HG03558 (cell line): Measurements from ENCODE around the gene KRT6C.
"Not testable (repeated sequence)": the region's sequence is repeated elsewhere in the genome, so short reads cannot be mapped to it uniquely, and the experiment has no call there.

ENCODE experiments used
- ATAC-seq: cut with Tn5 transposase; IDR thresholded peaks from one replicate; pipeline ENCODE4 v1.9.1; 2021; ENCODE audit warnings: moderate number of reproducible peaks; ENCODE audit not compliant: unreplicated experiment; ENCODE audit errors: extremely low read depth

KRT6C gene

DNA sequence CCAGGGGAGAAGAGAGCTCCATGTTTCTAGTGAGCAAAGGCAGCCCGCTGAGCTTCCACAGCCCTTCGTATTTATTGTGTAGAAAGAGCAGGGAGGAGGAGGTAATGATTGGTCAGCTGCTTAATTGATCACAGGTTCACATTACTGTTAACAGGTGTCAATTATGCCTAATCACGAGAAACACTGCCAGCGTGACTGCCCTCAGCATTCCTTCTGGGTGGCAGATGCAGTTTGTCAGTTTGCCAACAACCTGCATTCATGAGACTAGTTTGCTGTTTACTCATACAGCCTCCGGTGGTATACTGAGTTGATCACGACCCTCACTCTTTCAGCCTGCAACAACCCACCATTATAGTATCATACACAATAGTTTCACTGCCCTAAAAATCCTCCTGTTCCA is 27.0 kb upstream of the KRT6C start:
- not testable (repeated sequence) for ATAC-seq

DNA sequence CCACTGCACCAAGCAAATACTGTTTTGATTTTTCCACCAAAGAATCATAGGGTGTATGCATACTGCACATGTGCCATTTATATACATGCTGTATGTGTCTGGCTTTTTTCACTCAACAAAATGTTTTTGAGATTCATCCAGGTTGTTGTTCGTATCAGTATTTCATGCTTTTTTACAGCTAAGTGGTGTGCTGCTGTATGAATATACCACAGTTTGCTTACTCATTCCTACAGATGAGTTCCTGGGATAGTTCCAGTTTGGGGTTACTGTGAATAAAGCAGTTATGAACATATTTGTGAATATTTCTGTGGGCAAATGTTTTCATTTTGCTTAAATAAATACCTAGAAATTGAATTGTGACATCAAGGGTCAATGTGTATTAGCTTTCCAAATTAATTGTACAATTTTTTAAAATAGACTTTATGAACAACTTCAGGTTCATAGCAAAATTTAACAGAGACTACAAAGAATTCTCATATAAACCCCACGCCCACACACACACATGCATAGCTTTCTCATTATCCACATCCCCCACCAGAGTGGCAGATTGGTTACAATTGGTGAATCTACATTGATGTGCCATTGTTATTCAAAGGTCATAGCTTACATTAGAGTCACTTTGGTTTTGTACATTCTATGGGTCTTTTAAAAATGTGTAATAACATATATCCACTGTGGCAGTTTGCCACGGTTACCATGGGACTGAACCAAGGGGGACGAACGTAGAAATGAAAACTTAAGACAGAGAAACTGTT is 26.4 kb upstream of the KRT6C start:
- ATAC-seq, result no peak

DNA sequence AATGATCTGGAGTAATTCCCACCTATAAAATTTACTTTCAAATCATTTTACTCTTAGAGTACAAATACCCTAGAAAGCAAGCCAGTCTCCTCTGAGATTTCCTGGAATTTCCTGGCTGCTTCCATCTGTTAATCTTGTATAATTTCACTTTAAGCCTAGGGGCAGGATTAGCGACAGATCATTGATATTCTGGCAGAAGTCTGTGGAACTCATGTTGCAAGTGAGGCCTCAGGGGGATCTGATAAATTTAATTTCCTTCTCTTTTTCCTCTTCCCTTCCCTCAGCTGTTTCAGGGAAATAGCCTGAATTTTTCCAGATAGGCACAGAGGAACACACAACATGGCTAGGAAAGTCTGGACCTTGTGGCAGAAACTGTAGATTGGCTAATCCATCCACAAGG is 25.3 kb upstream of the KRT6C start:
- ATAC-seq, result no peak

DNA sequence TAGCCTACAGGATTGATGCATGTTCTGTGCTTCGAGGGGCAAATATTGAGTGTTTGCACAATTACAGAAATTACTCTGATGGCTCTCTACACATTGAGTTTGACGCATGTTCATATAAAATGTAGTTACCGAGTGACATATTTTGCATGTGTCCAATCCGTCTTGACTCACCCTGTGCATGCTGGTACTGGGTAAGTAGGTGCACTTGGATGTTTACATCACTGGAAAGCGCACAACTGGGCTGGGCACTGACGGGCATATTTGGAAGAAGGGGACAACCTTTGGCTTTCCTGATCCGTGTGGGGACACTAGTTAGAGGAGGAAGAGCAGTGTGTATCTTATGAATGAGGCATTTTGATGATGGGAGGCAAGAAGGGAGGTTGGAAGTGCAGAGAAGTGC is 24.4 kb upstream of the KRT6C start:
- no peak for ATAC-seq

DNA sequence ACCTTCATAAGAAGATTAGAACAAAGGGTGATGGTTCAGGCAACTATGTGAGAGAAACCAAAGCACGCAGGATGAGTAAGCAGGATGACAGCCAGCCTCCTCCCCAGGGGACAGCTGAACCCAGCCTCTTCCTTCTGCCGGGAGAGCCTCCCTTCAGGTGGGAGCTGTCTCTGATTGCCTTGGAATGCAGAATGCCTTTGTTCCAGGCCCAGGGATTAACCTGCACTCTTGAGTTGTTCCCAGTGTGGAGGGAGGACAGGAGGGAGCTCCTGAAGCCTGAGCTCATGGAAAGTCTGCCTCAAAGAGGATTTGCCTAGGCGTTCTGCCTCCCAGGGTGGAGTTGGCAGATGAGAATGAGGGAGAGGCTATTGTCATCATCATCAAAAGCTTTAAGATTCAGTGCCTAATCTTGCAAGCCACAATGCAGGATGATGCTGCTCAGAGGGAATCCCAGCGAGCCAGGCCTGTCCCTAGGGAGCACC is 23.0 kb upstream of the KRT6C start:
- ATAC-seq, result no peak

DNA sequence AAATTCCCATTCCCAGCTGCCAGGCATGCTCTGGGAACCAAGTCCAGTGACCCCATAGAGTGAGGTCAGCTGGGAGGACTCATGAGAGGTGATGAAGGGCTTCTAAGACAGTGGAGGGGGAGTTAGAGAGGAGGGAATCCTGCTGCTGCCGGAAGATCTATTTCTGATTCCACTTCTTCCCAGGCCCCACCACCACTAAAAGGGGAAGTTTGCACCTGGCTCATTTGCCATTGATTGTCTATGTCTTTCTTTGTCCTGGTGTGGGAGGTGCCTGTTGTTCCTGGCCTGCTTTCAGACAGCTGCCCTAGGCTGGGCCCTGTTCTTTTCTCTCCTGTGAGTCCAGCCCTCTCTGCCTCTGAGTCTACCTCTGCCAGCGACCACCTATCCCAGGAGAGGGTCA is 22.4 kb upstream of the KRT6C start:
- no peak for ATAC-seq

DNA sequence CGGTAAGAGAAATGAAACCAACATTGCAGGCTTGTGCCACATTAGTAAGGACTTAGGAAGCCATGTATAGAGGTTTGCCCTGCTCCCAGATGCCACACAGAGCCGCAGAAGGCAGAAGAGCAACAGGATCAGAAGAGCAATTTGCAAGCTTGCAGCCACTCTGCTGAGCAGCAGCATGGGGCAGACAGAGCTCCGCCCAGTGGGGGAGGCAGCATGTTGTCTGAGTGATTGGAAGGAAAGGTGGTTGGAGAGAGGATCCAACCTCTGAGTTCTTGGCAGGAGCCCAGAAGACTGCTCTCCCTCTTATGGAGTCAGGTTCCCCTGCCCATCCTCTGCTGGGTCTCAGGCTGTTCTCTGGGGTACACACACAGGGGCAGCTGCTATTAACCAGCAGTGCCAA is 21.8 kb upstream of the KRT6C start:
- ATAC-seq, result no peak

DNA sequence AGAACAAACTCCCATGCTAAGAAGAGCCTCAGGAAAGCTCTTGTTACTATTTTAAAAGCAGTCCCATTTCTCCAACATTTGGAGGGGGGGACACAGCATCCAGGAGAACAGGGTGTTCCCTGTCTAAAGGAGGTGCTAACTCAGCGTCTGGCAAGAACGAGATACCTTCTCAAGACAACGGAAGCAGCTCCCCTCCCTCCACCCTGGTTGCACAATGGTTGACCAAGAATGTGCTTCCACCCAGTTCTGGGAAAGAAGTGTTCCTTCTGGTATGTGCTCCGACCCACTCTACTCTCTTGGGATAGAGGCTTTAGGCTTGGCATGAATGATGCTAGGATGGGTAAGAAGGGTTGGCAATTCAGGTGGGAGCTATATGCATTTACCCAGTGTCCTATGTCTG is 20.9 kb upstream of the KRT6C start:
- ATAC-seq, result no peak

DNA sequence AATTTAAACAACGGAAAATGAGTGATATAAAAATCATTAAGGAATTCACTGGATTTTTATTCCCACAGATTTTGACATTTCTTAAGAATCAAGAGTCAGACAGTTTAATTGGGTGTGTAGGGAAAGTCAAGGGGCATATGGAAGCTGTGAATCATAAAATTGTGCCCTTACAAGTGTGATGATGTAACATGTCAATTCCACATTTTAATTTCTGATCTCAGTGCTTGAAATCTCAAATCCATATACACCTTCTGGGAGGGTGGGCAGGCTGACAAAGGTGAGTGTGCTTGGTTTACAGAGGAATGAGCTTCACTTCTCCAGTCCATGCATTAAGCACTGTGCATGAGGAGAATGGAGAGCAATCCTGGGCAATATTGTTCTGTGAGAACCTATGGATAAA is 20.5 kb upstream of the KRT6C start:
- no peak for ATAC-seq

DNA sequence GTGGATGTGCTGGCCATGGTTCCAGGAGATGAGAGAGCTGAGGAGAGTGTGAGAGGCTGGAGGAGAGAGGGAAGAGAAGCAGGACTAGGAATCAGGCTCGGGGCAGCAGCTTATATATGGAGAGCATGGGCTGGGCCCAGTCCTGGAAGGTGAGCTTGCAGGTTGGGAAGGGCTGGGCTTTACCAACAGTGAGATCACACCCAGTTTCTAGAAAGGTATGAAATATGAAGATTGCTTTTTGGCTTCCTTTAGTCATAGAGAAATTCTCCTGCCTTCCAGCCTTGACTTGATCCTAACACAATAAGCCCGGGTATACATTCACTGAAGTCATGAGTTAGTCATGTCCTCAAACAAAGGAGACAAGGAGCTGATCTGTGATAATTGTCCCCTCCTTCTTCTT is 19.6 kb upstream of the KRT6C start, which contains the start of gene KRT6A:
Gene KRT6A (minus strand): TSS at position 86 of the 400 bp plus-strand sequence. CDS start 69 bp downstream, at position 17.
- no peak for ATAC-seq

DNA sequence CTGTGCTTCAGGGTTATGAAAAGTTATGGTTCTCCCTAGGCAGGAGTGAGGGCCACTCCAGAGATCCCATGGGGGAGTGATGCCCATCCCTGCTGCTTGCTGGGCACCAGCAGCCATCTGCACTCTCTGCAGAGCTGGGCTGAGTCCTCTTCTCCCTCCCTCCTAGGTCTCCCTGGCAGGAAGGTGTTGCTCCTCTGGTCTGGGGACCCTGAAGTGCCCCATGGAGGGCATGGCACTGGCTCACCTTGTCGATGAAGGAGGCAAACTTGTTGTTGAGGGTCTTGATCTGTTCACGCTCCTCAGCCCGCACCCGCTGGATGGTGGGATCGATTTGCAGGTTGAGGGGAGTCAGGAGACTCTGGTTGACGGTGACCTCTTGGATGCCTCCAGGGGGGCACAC is 18.8 kb upstream of the KRT6C start:
- ATAC-seq, result not testable (repeated sequence)

DNA sequence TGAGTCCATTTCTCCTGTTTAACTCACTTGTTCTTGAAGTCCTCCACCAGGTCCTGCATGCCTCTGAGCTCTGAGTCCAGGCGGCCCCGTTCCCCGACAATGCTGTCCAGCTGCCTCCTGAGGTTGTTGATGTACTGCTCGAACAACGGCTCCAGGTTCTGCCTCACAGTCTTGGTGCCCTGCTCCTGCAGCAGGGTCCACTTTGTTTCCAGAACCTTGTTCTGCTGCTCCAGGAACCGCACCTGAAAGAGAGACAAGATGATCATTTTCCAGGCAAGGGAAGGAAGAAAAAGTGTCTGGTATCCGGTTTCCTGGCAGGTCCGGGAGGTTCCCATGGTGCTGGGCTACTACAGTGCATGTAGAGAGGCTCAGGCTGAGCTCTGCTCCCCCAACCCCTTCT is 17.9 kb upstream of the KRT6C start:
- ATAC-seq, result not testable (repeated sequence)

DNA sequence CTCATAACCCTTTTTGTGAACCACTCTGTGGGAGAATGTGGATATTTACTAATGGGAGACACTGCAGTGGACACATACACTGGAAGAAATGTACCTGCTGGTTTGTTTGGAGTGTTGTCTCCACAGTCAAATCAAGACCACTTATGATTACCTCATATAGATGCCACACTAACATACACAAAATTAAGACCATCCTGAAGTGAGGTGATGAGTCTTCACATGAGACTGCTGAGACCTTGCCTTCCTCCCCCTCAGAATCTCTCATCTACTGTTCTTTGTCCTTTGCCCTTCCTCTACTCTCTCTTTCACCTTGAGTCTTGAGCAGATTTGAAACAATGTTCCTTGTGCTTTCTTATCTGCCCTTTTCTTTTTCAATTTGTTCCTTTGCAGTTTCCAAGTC is 15.1 kb upstream of the KRT6C start:
- ATAC-seq, result no peak

DNA sequence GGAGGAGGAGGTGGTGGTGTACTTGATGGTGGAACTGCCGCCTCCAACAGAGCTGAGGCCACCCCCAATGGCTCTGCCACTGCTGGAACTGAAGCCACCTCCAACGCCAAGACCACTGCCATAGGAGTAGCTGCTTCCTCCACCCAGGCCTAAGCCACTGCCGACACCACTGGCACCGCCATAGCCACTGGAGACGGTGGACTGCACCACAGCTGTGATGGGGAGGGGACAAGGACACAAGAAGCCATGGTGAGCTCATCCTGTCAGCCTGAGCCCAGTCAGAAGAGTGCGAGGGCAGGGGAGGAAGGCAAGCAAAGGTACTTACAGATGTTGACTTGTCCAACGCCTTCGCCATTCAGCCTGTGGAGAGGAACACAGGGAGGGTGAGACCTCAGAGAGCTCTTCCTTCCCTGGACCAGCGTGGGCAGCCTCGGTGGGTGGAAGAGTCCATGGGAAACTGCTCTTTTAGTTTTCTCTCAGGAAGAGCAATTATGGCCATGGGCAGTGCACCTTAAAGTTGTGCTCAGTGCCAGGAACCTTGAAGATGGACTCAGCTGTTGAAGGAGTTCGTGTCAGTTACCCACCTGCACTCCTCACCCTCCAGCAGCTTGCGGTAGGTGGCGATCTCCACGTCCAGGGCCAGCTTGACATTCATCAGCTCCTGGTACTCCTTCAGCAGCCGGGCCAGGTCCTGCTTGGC is 14.3 kb upstream of the KRT6C start:
- not testable (repeated sequence) for ATAC-seq

DNA sequence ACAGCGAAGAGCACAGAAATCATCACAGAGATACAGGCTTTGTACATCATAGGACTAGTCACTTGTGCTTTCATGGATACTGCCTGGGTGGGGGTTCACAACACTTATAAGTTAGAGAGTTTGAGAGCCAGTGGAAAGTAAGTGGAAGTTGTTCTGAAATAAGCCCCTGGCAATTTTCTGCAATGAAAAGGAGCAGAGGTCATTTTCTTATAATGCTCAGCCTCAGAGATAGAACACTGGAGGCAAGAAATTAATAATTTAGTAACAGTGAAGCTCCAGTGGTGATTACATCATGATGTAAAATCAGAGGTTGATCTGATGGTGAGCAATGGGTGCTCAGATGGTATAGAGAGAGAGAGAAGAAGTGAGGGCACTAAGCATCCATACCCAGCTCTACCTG is 13.6 kb upstream of the KRT6C start:
- ATAC-seq, result no peak

DNA sequence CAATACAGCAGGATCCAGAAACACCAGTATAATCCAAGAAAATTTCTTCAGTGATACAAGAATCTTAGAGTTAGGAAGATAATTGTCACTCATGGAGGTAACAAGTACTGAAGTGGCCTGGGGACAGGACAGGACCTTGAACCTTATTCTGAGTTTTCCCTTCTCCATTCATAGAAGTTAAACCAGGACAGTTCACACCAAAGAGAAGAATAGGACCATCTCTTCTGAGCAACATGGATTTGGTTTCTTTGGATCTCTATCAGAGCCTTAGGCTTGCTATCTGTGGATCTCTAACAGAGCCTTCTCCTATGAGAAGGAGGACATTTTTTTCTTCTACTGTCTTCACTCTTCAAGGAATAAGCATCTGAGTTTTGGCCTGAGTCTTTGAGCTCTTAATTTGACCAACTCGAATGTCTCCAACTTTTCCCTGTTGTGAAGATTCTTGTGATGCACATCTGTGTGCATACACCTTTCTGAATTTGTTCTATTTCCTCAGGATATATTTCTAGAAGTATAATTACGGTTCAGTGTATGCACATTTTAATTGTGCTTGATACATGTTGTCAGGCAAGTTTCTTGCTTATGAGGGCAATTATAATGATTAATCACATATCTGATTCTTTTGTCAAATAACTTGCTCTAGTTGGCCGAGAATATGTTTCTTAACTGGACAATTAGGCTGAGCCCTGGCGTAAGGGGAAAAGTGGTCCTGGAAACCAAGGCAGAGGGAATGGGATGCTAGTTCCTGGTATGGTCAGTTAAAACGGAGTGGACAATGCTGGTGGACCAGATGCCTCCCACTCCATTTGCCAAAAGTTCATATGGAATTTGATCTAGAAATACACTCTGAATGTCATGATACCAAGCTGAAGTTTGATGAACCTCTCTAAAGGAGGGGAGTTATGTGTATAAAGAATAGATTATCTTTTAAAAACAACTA is 12.8 kb upstream of the KRT6C start:
- no peak for ATAC-seq

DNA sequence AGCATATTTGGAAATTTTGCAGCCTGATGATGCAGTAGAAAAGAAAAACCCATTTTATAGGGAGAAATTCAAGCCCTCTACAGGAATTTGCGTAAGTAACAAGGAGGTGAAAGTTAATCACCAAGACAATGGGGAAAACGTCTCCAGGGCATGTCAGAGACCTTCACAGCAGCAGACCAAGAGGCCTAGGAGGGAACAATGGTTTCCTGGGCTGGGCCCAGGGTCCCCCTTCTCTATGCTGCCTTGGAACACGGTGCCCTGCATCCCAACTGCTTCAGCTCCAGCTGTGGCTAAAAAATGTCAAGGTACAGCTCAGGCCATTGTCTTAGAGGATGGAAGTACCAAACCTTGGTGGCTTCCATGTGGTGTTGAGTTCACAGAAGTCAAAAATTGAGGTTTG is 6.5 kb upstream of the KRT6C start:
- no peak for ATAC-seq

DNA sequence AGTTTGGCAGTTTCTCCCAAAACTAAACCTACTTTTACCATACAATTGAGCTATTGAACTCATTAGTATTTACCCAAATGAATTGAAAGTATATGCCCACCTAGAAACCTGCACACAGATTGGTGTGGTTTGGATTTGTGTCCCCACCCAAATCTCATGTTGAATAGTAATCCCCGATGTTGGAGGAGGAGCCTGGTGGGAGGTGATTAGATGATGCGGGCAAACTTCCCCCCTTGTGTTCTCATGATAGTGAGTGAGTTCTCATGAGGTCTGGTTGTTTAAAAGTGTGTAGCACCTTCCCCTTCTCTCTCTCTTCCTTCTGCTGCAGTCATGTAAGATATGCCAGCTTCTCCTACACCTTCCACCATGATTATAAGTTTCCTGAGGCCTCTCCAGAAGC is 4.0 kb upstream of the KRT6C start:
- ATAC-seq, result no peak

DNA sequence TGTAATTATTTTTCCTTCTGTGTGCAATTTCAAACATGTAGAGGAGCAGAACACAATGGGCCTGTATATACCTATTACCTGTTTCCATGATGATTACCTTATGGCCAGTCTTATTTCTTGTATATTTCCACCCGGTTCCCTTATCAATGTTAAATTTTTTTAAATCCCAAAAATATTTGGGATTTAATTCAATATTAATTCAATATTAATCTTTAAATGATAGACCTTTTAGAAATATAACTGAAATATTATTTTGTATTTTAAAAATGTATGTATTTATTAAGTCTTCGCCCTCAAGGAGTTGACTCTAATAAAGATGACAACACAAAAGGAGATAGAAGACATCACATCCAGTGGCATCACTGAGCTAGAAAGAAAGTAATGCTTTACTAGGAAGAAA is 607 bp upstream of the KRT6C start:
- ATAC-seq, result no peak

DNA sequence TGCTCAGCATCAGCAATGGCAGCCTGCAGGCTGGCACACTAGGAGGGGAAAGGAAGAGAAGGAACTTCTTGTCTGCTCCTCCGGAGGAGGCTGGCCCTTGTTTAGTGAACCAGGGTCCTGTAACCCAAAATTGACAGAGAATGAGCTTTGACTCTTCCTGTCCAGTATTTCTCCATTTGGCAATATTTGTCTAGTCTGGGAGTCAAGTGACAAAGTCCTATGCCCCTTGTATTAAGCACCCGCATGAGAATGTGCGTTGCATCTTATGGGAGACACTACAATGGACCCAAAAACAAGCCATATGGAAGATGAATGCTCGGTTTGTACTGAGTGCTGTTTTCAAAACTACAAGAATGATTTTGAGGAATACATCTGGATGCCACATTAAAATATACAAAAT is 3.8 kb downstream of the KRT6C start:
- no peak for ATAC-seq

DNA sequence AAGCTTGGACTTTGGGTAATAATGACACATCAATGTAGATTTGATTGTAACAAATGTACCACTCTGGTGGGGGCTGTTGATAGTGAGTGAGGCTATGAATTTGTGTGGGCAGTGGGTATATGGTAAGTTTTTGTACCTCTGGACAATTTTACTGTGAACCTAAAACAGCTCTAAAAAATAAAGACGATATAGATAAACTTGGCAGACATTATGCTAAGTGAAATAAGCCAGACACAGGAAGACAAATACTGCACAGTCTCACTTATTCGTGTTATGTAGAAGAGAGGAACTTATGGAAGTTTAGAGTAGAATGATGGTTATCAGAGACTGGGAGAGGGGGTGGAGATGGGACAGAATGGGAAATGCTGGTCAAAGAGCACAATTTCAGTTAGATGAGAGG is 8.7 kb downstream of the KRT6C start:
- no peak for ATAC-seq
